GM10248 (cell line): Measurements from ENCODE around the gene DDRGK1.

Experiments used
- CTCF ChIA-PET: fragments of 300-600 bp; sonication (Branson Sonifier 250); formaldehyde crosslinking; extraction: SDS; loops from one replicate; lab custom pipeline; 2021; ENCODE audit warnings: antibody characterized with exemption; lab: Yijun Ruan, JAX
- POLR2A ChIA-PET: fragments of 350-650 bp; sonication (Branson Sonifier 250); formaldehyde crosslinking; extraction: SDS; loops from one replicate; lab custom pipeline; 2020; ENCODE audit warnings: antibody characterized with exemption; lab: Yijun Ruan, JAX
- DNase-seq: peaks from one replicate; pipeline ENCODE4 v3.0.0; 2012; ENCODE audit errors: extremely low spot score
- CTCF ChIP-seq: IDR thresholded peaks from 2 replicates; pipeline ENCODE4 v1.5.1; 2012; ENCODE audit warnings: mild to moderate bottlenecking, low read depth; ENCODE audit errors: extremely low read depth, missing control alignments, control extremely low read depth

Gene DDRGK1

GRCh38 chr20:3209946-3210317 lies 5.5 kb upstream of the DDRGK1 start:
- CTCF ChIA-PET, result interaction anchor here (0.5 to 3.7 kb wide), 5 partner anchors 9 to 157 kb away, joined by 3 to 20 read pairs (median 11); no protein-coding TSS in a partner anchor
- no peak for DNase-seq
- POLR2A ChIA-PET, result interaction anchor here (0.6 kb wide), 1 partner anchor 646 kb away, joined by 3 read pairs; no protein-coding TSS in a partner anchor
- no peak for TF ChIP-seq CTCF

- ChIA-PET CTCF (interaction anchor here (1.0 to 3.7 kb wide), 5 partner anchors 9 to 156 kb away, joined by 3 to 20 read pairs (median 11); no protein-coding TSS in a partner anchor), POLR2A (no interaction called here)
- no peak for TF ChIP-seq CTCF
- DNase-seq, result peak; percentile 86
Observed at GRCh38 chr20:3209257-3209945, 4.9 kb upstream of the DDRGK1 start, which contains the start of gene ITPA. TSS of gene ITPA (plus strand) at chr20:3209498. CDS start at chr20:3209552, 54 bp downstream.

- no peak for TF ChIP-seq CTCF
- DNase-seq, result no peak
- POLR2A ChIA-PET, result no interaction called here
- CTCF ChIA-PET, result interaction anchor here (1.1 to 3.7 kb wide), 4 partner anchors 10 to 155 kb away, joined by 3 to 20 read pairs (median 14); no protein-coding TSS in a partner anchor
Observed at GRCh38 chr20:3208786-3209256, 4.3 kb upstream of the DDRGK1 start.

- peak; percentile 58 for DNase-seq
- ChIA-PET POLR2A (no interaction called here), CTCF (interaction anchor here (1.2 to 1.8 kb wide), 3 partner anchors 10 to 16 kb away, joined by 3 to 6 read pairs (median 3); no protein-coding TSS in a partner anchor)
- no peak for TF ChIP-seq CTCF
Observed at GRCh38 chr20:3203315-3204123, 963 bp downstream of the DDRGK1 start.

GRCh38 chr20:3202965-3203314 lies 1.5 kb downstream of the DDRGK1 start:
- no peak for TF ChIP-seq CTCF
- no peak for DNase-seq
- POLR2A ChIA-PET, result no interaction called here
- CTCF ChIA-PET, result interaction anchor here (1.2 to 1.8 kb wide), 3 partner anchors 11 to 16 kb away, joined by 3 to 6 read pairs (median 3); no protein-coding TSS in a partner anchor

GRCh38 chr20:3199976-3200755 lies 4.3 kb downstream of the DDRGK1 start:
- TF ChIP-seq CTCF, result no peak
- peak; percentile 15 for DNase-seq
- CTCF ChIA-PET, result interaction anchor here (1.1 to 1.3 kb wide), 2 partner anchors 18 to 76 kb away, joined by 3 to 5 read pairs; no protein-coding TSS in a partner anchor
- POLR2A ChIA-PET, result interaction anchor here (1.1 kb wide), 1 partner anchor 11 kb away, joined by 3 read pairs; no protein-coding TSS in a partner anchor
